ENCODE measurements around the gene ASS1.

ASS1 gene

DNA sequence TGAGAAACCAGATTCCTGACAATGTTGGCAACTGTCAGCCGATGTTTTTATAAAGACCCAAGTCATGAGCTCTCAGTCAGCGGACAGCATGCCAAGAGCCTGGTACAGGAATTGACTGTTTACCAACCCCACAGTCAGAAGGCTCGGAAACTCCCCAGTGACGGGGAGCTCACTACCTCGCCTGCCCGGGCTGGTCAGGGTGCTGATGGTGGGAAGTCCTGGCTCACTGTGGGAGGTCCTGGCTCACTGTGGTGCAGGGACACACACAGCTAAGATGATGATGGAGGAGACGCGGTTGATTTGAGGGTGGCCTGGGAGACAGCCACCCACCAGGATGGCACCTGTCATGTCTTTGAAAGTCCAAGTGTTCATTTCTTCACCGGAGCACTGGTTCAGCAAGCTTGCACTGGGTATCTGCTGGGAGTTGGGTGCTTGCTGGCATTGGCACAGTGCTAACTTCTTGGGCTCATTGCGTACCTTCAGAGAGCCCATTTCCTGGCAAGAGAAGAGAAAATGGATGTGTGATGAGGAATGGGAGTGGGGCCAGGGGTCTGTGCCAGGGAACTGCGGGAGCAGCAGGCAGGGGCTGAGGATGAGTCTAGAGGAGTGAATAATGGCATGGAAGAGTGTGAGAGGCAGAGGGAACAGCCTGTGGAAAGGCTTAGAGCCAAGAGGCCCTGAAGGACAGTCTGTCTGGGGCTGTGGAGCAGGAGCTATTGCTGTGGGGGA is 15.3 kb downstream of the ASS1 start:
- H3K36me3 ChIP-seq = peaks cover 21% of the 10 kb centered on the region; the same call in 1 of the 2 replicates
- H3K27me3 ChIP-seq = no peaks in the 10 kb centered on the region
- no peak overlapping the region for H3K4me3 ChIP-seq
- no peaks in the 10 kb centered on the region for H3K9me3 ChIP-seq
- H3K4me1 ChIP-seq = no peaks in the 10 kb centered on the region
- no peak overlapping the region for H3K9ac ChIP-seq
- H4K20me1 ChIP-seq = peaks cover 54% of the 10 kb centered on the region; the same call in 1 of the 2 replicates
- H3K27ac ChIP-seq = no peak overlapping the region
- no peak for TF ChIP-seq Cebpa-rat (IDR thresholded peaks at IDR 0.05)
- no peak overlapping the region for H3K4me2 ChIP-seq

DNA sequence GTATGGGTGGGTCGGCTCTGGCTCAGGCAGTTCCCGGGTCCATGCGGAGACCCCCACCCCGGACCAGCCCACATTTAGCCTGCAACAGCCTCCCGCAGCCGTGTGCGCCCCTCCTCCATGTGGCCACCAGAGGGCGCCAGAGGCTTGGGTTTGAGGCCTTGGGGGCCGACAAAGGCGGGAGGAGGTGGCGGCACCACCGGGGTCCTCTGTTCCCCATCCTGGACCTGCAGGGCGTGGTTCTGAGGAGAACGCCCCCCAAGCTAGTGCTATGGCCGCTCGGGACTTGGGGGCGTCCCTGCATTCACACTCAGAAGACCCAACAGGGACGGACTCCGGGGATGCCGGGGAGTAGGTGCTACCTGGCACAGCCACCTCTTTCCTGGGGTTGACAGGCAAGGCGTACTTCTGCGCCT is 16.5 kb downstream of the ASS1 start:
- Histone ChIP-seq H3K9me3 (no peaks in the 10 kb centered on the region), H4K20me1 (peaks cover 65% of the 10 kb centered on the region; the same call in 1 of the 2 replicates), H3K27me3 (no peaks in the 10 kb centered on the region), H3K4me3 (no peak overlapping the region), H3K4me1 (no peaks in the 10 kb centered on the region), H3K27ac (no peak overlapping the region), H3K9ac (no peak overlapping the region), H3K36me3 (peaks cover 29% of the 10 kb centered on the region; the same call in 1 of the 2 replicates), H3K4me2 (0 out of 2 replicates have a peak overlapping the region, but pooled peaks have one; percentile 39)
- TF ChIP-seq Cebpa-rat (IDR thresholded peaks at IDR 0.05) = no peak

DNA sequence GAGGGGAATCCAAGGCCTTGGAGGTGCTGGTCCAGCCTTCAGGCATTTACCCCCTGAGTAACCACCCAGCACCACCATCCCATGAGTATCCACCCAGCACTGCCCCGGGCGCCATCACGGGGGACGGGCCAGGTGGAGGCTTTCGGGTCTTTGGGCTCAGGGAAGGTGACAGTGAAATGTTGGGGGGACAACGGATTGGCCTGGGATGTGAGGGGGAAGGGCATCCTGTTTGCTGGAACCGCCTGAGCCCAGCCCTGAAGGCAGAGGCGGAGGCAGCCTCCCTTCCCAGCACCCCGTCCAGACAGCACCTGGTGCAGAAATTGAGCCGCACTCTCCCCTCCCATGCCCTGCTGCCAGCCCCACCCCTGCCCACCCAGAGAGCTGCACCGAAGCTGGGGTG is 17.0 kb downstream of the ASS1 start:
- H3K4me1 ChIP-seq = no peaks in the 10 kb centered on the region
- no peak overlapping the region for H3K4me2 ChIP-seq
- no peak for TF ChIP-seq Cebpa-rat (IDR thresholded peaks at IDR 0.05)
- peaks cover 70% of the 10 kb centered on the region; the same call in 1 of the 2 replicates for H4K20me1 ChIP-seq
- no peaks in the 10 kb centered on the region for H3K9me3 ChIP-seq
- no peak overlapping the region for H3K9ac ChIP-seq
- no peak overlapping the region for H3K4me3 ChIP-seq
- peaks cover 34% of the 10 kb centered on the region; the same call in 1 of the 2 replicates for H3K36me3 ChIP-seq
- no peaks in the 10 kb centered on the region for H3K27me3 ChIP-seq
- no peak overlapping the region for H3K27ac ChIP-seq

DNA sequence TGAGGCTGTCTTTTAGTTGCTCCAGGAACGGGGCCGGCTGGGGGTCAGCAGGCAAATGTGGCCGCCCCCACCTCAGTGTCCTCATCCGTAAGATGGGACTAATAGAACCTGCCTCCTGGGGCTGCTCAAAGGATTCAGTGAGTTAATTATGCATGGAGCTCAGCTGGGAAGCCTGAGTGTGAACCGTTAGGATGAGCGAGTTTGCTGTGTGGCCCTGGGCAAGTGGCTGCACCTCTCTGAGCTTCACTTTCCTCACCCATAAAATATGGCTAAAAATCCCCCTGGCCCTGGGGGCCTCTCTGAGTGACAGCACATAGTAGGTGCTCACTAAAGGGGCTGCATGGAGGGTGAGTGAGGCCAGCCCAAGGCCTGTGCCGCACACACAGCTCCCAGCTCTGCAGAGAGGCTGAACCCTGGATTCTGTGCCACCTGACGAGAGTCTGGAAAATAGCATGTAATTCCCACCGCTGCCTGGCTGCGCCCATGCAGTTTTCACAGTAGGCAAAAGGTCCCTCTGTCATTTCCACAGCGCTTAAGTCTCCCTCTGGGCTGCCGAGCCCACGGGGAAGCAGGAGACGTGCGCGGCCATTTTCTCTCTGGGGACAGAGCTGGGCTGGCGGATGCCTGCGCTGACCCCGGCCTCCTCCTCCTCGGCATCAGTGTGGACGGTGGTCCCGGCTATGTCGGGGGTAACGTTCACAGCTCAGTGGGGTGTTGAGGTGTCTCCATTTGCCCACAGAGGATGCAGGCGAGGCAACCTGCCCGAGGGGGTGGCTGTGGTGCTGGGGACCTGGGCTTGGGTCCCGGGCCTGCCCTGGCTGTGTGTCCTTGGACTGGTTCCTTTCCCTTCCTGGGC is 18.2 kb downstream of the ASS1 start:
- Histone ChIP-seq H3K27me3 (no peaks in the 10 kb centered on the region), H3K4me1 (no peaks in the 10 kb centered on the region), H3K9me3 (no peaks in the 10 kb centered on the region), H3K36me3 (peaks cover 37% of the 10 kb centered on the region; the same call in 1 of the 2 replicates), H3K4me3 (no peak overlapping the region), H4K20me1 (peaks cover 70% of the 10 kb centered on the region; the same call in 1 of the 2 replicates), H3K9ac (no peak overlapping the region), H3K4me2 (no peak overlapping the region), H3K27ac (no peak overlapping the region)
- TF ChIP-seq Cebpa-rat (IDR thresholded peaks at IDR 0.05) = no peak

DNA sequence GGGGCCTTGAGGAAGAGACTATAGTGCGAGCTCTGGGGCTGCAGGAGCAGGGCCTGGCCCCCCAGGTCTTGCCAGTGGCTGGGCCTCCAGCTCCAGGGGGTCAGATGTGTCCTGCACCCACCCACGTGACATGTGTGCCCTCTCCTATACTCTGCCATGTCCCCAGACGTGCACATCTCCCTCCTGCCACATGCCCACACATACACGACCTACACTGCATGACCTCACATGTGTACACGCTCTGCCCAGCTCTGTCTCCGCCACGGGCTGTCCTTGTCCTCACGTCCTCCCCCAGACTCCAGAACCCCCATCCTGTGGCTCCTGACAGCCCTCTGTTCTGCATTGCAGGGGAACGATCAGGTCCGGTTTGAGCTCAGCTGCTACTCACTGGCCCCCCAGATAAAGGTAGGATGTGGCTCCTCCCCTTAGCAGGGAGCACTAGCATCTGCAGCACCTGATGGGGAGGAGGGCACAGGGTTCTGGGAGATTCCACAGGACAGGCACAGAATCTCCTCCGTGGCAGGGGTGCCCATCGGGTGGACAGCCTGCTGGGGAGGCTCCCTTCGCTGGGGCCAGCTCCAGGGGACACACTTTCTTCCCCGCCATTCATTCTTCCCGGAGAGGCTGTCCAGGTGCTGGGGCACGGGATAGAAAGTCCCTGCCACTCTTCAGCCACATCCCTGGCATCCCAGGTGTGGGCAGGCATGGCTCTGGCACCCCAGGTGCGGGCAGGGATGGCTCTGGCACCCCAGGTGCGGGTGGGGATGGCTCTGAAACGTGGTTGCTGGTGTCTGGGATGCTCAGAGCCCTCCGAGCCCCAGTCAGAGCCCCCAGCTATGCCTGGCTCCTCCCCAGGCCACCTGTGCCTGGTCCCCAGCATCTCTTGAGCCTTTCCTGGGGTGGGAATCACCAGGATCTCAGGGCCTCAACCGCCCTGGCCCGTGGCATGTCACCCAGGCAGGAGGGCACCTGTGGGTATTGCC is 19.3 kb downstream of the ASS1 start:
- Histone ChIP-seq H3K9ac (no peak overlapping the region), H4K20me1 (peaks cover 65% of the 10 kb centered on the region; the same call in 1 of the 2 replicates), H3K4me1 (no peaks in the 10 kb centered on the region), H3K36me3 (peaks cover 29% of the 10 kb centered on the region; the same call in 1 of the 2 replicates), H3K27ac (no peak overlapping the region), H3K9me3 (no peaks in the 10 kb centered on the region), H3K4me2 (no peak overlapping the region), H3K4me3 (no peak overlapping the region), H3K27me3 (no peaks in the 10 kb centered on the region)
- no peak for TF ChIP-seq Cebpa-rat (IDR thresholded peaks at IDR 0.05)

DNA sequence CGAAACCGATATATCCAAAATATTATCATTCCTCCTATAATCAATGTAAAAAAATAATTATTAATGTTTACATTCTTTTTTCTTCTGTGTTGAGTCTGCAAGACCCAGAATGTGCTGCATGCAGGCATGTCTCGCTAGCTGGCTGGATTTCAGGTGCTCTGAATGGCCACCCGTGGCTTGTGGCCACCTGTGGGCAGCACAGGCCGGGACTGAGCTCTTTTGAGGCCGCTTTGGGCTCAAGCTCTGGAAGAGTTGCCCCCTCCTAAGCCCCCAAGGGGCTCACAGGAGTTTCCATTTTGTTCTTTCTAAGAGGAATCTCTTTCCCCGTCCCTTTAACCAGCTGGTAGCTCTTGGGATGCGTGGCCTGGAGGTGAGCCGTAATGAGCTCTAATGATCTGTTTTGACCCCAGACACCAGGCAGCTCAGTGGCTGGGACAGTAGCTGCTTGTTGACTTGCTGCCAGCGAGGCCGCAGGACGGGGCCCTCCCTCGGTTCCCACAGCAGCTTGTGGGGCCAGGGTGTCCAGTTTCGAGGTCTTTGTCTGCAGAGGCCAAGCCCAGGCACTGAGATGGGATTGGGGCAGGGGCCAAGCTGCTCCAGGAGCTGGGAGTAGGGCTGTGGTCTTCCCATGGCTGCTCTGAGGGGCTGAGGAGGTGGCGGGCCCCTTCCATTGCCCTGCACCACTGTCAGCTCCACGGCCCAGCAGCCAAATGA is 20.8 kb downstream of the ASS1 start:
- H3K4me2 ChIP-seq = no peak overlapping the region
- no peaks in the 10 kb centered on the region for H3K4me1 ChIP-seq
- H3K9me3 ChIP-seq = no peaks in the 10 kb centered on the region
- no peak overlapping the region for H3K4me3 ChIP-seq
- H3K36me3 ChIP-seq = peaks cover 28% of the 10 kb centered on the region; the same call in 1 of the 2 replicates
- no peak overlapping the region for H3K9ac ChIP-seq
- no peaks in the 10 kb centered on the region for H3K27me3 ChIP-seq
- peaks cover 71% of the 10 kb centered on the region; the same call in 1 of the 2 replicates for H4K20me1 ChIP-seq
- no peak for TF ChIP-seq Cebpa-rat (IDR thresholded peaks at IDR 0.05)
- H3K27ac ChIP-seq = no peak overlapping the region

DNA sequence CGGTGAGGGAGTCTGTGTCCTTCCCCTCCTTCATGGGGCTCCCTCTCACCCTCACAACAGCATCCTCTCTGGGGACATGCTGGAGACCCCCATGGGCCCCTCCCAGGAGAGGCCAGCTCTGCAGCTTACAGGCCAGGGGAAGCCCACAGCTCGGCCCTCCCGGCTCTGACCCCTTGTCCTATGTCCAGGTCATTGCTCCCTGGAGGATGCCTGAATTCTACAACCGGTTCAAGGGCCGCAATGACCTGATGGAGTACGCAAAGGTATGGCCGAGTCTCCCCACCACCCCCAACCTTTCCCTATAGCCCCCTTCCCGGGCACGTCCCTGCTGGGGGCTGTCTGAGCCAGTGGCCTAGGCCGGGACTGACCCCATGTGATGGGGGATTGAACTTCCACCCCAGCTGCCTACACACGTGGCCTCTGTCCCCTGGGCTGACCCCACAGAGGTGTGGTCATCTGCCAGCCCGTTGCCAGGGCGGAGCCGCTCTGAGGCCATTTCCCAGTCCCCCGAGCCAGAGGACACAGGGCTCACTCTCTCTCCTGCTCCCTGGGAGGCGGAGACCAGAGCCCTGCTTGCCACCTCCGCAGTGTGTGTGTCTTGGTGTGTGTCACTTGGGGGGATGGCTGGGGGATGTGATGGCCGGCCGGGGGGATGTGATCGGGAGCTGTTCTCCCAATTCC is 21.9 kb downstream of the ASS1 start:
- H3K4me3 ChIP-seq = no peak overlapping the region
- TF ChIP-seq Cebpa-rat (IDR thresholded peaks at IDR 0.05) = no peak
- no peaks in the 10 kb centered on the region for H3K27me3 ChIP-seq
- no peaks in the 10 kb centered on the region; the same call in 1 of the 2 replicates for H3K4me1 ChIP-seq
- H3K27ac ChIP-seq = no peak overlapping the region
- peaks cover 36% of the 10 kb centered on the region; the same call in 1 of the 2 replicates for H3K36me3 ChIP-seq
- no peaks in the 10 kb centered on the region for H3K9me3 ChIP-seq
- H3K4me2 ChIP-seq = no peak overlapping the region
- H3K9ac ChIP-seq = no peak overlapping the region
- H4K20me1 ChIP-seq = peaks cover 72% of the 10 kb centered on the region; the same call in 1 of the 2 replicates

DNA sequence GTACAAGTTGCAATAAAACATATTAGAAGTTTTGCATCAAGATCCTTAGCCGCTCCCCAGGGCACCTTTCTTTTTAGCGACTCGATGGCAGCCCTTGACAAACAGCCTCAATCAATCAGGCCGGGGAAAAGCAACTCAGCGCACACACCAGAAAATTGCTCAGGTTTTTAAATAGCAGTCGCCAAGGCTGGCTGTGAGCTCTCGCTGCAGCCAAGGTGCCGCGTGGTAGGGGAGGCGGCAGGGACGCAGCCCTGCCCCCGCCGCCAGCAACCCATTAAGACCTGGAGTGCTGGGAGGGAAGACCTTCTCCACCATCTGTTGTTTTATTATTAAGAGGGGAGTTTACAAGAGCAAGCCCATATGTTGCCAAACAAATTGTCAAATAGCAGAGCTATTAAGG is 22.6 kb downstream of the ASS1 start:
- Histone ChIP-seq H3K27ac (no peak overlapping the region), H3K27me3 (no peaks in the 10 kb centered on the region), H3K9ac (no peak overlapping the region), H3K4me1 (peaks cover 6% of the 10 kb centered on the region), H4K20me1 (peaks cover 72% of the 10 kb centered on the region; the same call in 1 of the 2 replicates), H3K4me2 (no peak overlapping the region), H3K9me3 (no peaks in the 10 kb centered on the region), H3K36me3 (peaks cover 36% of the 10 kb centered on the region; the same call in 1 of the 2 replicates), H3K4me3 (no peak overlapping the region)
- no peak for TF ChIP-seq Cebpa-rat (IDR thresholded peaks at IDR 0.05)
